Loucy (cell line): ENCODE data around the gene GTF2H2C.

Source experiments
- H2AFZ ChIP-seq: fragments of 200-600 bp; sonication (generic); 2 replicates; pipeline ENCODE4 v1.6.0; 2016; ENCODE audit warnings: antibody characterized with exemption, mild to moderate bottlenecking, low read length, moderate library complexity
- H3F3A ChIP-seq: fragments of 200-600 bp; 2 replicates; pipeline ENCODE4 v1.6.0; 2016; ENCODE audit warnings: antibody characterized with exemption, low read depth, mild to moderate bottlenecking
- H3K27me3 ChIP-seq: fragments of 200-600 bp; sonication (generic); 2 replicates; pipeline ENCODE4 v1.6.1; 2014; ENCODE audit warnings: low read length, mild to moderate bottlenecking; ENCODE audit not compliant: insufficient read depth, poor library complexity, severe bottlenecking
- H3K36me3 ChIP-seq: fragments of 200-600 bp; sonication (generic); 2 replicates; pipeline ENCODE4 v1.6.1; 2016; ENCODE audit warnings: low read length; ENCODE audit not compliant: insufficient read depth
- H3K4me1 ChIP-seq: fragments of 200-600 bp; sonication (generic); 2 replicates; pipeline ENCODE4 v1.5.1; 2014; ENCODE audit warnings: low read length, mild to moderate bottlenecking; ENCODE audit not compliant: insufficient read depth, poor library complexity, severe bottlenecking
- H3K4me2 ChIP-seq: fragments of 200-600 bp; sonication (generic); 2 replicates; pipeline ENCODE4 v1.6.0; 2014; ENCODE audit warnings: antibody characterized with exemption, low read length, low read depth, mild to moderate bottlenecking; ENCODE audit not compliant: poor library complexity, severe bottlenecking
- H3K4me3 ChIP-seq: fragments of 200-600 bp; sonication (generic); 2 replicates; pipeline ENCODE4 v1.5.1; 2014; ENCODE audit warnings: low read length, mild to moderate bottlenecking, mixed read lengths; ENCODE audit not compliant: poor library complexity, severe bottlenecking
- H3K79me2 ChIP-seq: fragments of 200-600 bp; sonication (generic); 2 replicates; pipeline ENCODE4 v1.6.1; 2014; ENCODE audit warnings: low read length; ENCODE audit not compliant: insufficient read depth
- H3K9ac ChIP-seq: fragments of 200-600 bp; sonication (generic); 2 replicates; pipeline ENCODE4 v1.6.0; 2014; ENCODE audit warnings: mild to moderate bottlenecking, low read depth, low read length, moderate library complexity; ENCODE audit not compliant: poor library complexity, severe bottlenecking
- H3K9me2 ChIP-seq: fragments of 200-600 bp; sonication (generic); replicated peaks from 2 replicates; pipeline ENCODE4 v1.6.1; 2016; ENCODE audit warnings: low read depth, low read length, mixed read lengths
- H3K9me3 ChIP-seq: fragments of 200-600 bp; sonication (generic); 2 replicates; pipeline ENCODE4 v1.6.1; 2014; ENCODE audit warnings: mild to moderate bottlenecking, antibody characterized with exemption, low read length, low read depth; ENCODE audit not compliant: insufficient read depth
- H4K20me1 ChIP-seq: fragments of 200-600 bp; sonication (generic); 2 replicates; pipeline ENCODE4 v1.6.0; 2014; ENCODE audit warnings: antibody characterized with exemption, low read length, mild to moderate bottlenecking; ENCODE audit not compliant: insufficient read depth, poor library complexity, severe bottlenecking
- EZH2phosphoT487 ChIP-seq: fragments of 200-600 bp; IDR thresholded peaks from 2 replicates; pipeline ENCODE4 v1.6.1; 2018; ENCODE audit warnings: antibody characterized with exemption, mild to moderate bottlenecking, moderate library complexity, borderline replicate concordance
- TF ChIP-seq, protein P1 (sequence below): fragments of 200-600 bp; sonication (generic); conservative IDR thresholded peaks from 2 replicates; pipeline ENCODE4 v1.5.1; 2014; ENCODE audit warnings: mild to moderate bottlenecking, antibody characterized with exemption, low read length

GTF2H2C gene

DNA sequence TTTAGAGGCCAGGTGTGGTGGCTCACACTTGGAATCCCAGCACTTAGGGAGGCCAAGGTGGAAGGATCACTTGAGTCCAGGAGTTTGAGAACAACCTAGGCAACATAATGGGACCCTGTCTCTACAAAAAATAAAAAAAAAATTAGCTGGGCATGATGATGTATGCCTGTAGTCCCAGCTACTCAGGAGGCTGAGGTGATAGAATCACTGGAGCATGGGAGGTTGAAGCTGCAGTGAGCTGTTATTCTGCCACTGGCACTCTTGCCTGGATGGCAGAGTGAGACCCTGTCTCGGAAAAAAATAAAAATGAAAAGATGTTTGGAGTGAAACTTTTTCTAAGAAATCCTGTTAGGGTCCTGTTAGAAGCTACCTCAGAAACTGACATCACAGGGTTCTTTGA, 43.2 kb upstream of the GTF2H2C start:
- Histone ChIP-seq H3F3A (no peaks in the 10 kb centered on the region), H3K4me2 (no peak overlapping the region), H3K4me1 (no peaks in the 10 kb centered on the region), H3K9me3 (no peaks in the 10 kb centered on the region), H3K36me3 (no peaks in the 10 kb centered on the region), H4K20me1 (no peaks in the 10 kb centered on the region), H3K27me3 (no peaks in the 10 kb centered on the region), H3K79me2 (no peaks in the 10 kb centered on the region), H3K9me2 (no peaks in the 10 kb centered on the region), H3K4me3 (no peak overlapping the region), H2AFZ (no peak overlapping the region), H3K9ac (no peak overlapping the region)
- TF ChIP-seq, protein P1, sequence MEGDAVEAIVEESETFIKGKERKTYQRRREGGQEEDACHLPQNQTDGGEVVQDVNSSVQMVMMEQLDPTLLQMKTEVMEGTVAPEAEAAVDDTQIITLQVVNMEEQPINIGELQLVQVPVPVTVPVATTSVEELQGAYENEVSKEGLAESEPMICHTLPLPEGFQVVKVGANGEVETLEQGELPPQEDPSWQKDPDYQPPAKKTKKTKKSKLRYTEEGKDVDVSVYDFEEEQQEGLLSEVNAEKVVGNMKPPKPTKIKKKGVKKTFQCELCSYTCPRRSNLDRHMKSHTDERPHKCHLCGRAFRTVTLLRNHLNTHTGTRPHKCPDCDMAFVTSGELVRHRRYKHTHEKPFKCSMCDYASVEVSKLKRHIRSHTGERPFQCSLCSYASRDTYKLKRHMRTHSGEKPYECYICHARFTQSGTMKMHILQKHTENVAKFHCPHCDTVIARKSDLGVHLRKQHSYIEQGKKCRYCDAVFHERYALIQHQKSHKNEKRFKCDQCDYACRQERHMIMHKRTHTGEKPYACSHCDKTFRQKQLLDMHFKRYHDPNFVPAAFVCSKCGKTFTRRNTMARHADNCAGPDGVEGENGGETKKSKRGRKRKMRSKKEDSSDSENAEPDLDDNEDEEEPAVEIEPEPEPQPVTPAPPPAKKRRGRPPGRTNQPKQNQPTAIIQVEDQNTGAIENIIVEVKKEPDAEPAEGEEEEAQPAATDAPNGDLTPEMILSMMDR: no peak
- no peak for TF ChIP-seq EZH2phosphoT487

DNA sequence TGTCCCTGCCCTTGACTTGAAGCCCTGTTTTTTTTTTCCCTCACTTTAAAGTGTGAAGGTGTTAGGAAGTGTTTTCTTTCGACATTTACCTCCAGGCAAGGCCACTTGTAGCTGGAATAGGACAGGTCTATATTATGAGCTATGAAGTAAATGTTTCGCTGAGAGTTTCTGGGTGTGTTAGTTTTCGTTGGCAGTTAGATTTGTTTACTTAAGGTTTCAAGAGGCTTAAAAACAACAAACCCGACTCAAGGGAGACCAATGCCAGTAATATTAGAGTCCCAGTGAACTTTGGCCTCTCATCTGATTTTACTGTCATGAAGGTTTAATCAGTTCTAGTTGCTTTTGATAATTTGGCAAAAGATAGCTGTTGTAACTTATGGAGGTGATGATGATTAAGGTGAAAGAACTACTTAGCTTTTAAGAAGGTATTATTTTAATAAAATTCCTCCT, 42.2 kb upstream of the GTF2H2C start:
- Histone ChIP-seq H3K4me2 (no peak overlapping the region), H3K9me3 (no peaks in the 10 kb centered on the region), H3K79me2 (no peaks in the 10 kb centered on the region), H3K4me1 (no peaks in the 10 kb centered on the region), H3K9ac (no peak overlapping the region), H4K20me1 (no peaks in the 10 kb centered on the region), H3K4me3 (no peak overlapping the region), H3K9me2 (no peaks in the 10 kb centered on the region), H3F3A (no peaks in the 10 kb centered on the region), H2AFZ (no peak overlapping the region), H3K27me3 (no peaks in the 10 kb centered on the region), H3K36me3 (no peaks in the 10 kb centered on the region)
- TF ChIP-seq, protein P1: no peak
- no peak for TF ChIP-seq EZH2phosphoT487

DNA sequence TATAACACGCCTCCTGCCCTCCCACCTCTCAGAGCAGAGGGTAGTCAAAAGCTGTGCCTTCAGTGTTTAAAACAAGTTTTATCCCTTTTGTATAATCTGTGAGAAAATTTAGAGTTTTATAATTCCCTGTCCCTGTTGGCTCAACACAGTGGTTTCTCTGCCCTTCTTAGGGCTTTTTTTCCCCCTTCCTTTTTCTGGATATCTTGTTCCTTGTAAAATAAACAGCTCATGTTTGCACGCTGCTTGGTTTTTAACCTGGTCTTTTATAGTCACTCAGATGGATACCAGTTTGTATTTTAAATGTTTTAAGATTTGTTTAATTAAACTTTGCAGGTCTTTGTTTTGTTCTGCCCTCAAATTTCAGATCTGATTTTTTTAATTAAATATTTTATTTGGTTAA, 40.7 kb upstream of the GTF2H2C start:
- no peaks in the 10 kb centered on the region for H3K9me2 ChIP-seq
- no peaks in the 10 kb centered on the region for H3K36me3 ChIP-seq
- no peak overlapping the region for H3K9ac ChIP-seq
- H3F3A ChIP-seq: no peaks in the 10 kb centered on the region
- H2AFZ ChIP-seq: no peak overlapping the region
- no peaks in the 10 kb centered on the region for H4K20me1 ChIP-seq
- TF ChIP-seq EZH2phosphoT487: no peak
- TF ChIP-seq, protein P1: no peak
- no peak overlapping the region for H3K4me2 ChIP-seq
- H3K4me3 ChIP-seq: no peak overlapping the region
- no peaks in the 10 kb centered on the region for H3K4me1 ChIP-seq
- no peaks in the 10 kb centered on the region for H3K27me3 ChIP-seq
- no peaks in the 10 kb centered on the region for H3K79me2 ChIP-seq
- no peaks in the 10 kb centered on the region for H3K9me3 ChIP-seq
